DLD1 (cell line): Measurements from ENCODE around the gene HHATL.
"Not testable (repeated sequence)": the region's sequence is repeated elsewhere in the genome, so short reads cannot be mapped to it uniquely, and the experiment has no call there.

Experiments used
- in situ Hi-C: cut with HindIII; loops from 2 replicates; pipeline ENCODE4 v1.10.0; 2017; ENCODE audit warnings: low sequenced_read_pairs

The HHATL gene

GRCh38 chr3:42734263-42734860 lies 31.8 kb upstream of the HHATL start:
- in situ Hi-C loops: no loop called here

- in situ Hi-C loops: no loop called here
Observed at GRCh38 chr3:42733501-42734262, 31.1 kb upstream of the HHATL start.

- in situ Hi-C loops: no loop called here
Observed at GRCh38 chr3:42732829-42733459, 30.3 kb upstream of the HHATL start.

GRCh38 chr3:42732196-42732828 lies 29.7 kb upstream of the HHATL start:
- in situ Hi-C loops: no loop called here

GRCh38 chr3:42731476-42732195 lies 29.0 kb upstream of the HHATL start:
- in situ Hi-C loops: no loop called here

GRCh38 chr3:42730706-42731420 lies 28.3 kb upstream of the HHATL start:
- in situ Hi-C loops: no loop called here

GRCh38 chr3:42730294-42730693 lies 27.7 kb upstream of the HHATL start:
- in situ Hi-C loops: no loop called here

GRCh38 chr3:42729404-42730145 lies 27.0 kb upstream of the HHATL start:
- in situ Hi-C loops: no loop called here

GRCh38 chr3:42728668-42729364 lies 26.2 kb upstream of the HHATL start:
- in situ Hi-C loops: no loop called here

GRCh38 chr3:42728056-42728455 lies 25.5 kb upstream of the HHATL start:
- in situ Hi-C loops: no loop called here

GRCh38 chr3:42725454-42725853 lies 22.9 kb upstream of the HHATL start:
- in situ Hi-C loops: no loop called here

- in situ Hi-C loops: no loop called here
Observed at GRCh38 chr3:42723219-42723618, 20.6 kb upstream of the HHATL start.

GRCh38 chr3:42722442-42722841 lies 19.8 kb upstream of the HHATL start:
- in situ Hi-C loops: not testable (repeated sequence)

- in situ Hi-C loops: no loop called here
Observed at GRCh38 chr3:42721690-42722089, 19.1 kb upstream of the HHATL start.

- in situ Hi-C loops: no loop called here
Observed at GRCh38 chr3:42720126-42720525, 17.5 kb upstream of the HHATL start.

GRCh38 chr3:42719002-42719401 lies 16.4 kb upstream of the HHATL start:
- in situ Hi-C loops: no loop called here

GRCh38 chr3:42718338-42718737 lies 15.7 kb upstream of the HHATL start:
- in situ Hi-C loops: no loop called here

- in situ Hi-C loops: no loop called here
Observed at GRCh38 chr3:42717306-42717705, 14.7 kb upstream of the HHATL start.
